GM12872 (cell line): Measurements from ENCODE around the gene CCR5AS.

Source experiments
- CTCF ChIP-seq: IDR thresholded peaks from 3 replicates; pipeline ENCODE4 v1.5.1; 2011; ENCODE audit warnings: low read depth, mild to moderate bottlenecking, low read length, moderate library complexity; ENCODE audit not compliant: insufficient read depth

The CCR5AS gene

GRCh38 chr3:46397111-46397510 lies 9.8 kb downstream of the CCR5AS start:
- no peak for TF ChIP-seq CTCF

GRCh38 chr3:46395766-46396530 lies 10.9 kb downstream of the CCR5AS start:
- no peak for TF ChIP-seq CTCF

- peak; percentile 32; the same call in 1 of the 3 replicates for TF ChIP-seq CTCF
These were observed 11.6 kb downstream of the CCR5AS start for GRCh38 chr3:46395210-46395661.

GRCh38 chr3:46393554-46394434 lies 13.1 kb downstream of the CCR5AS start:
- TF ChIP-seq CTCF: no peak

GRCh38 chr3:46393011-46393410 lies 13.9 kb downstream of the CCR5AS start:
- TF ChIP-seq CTCF: no peak

GRCh38 chr3:46389306-46389705 lies 17.6 kb downstream of the CCR5AS start:
- no peak for TF ChIP-seq CTCF

GRCh38 chr3:46386205-46386604 lies 20.7 kb downstream of the CCR5AS start:
- TF ChIP-seq CTCF: no peak
